WI38 (cell line): Measurements from ENCODE around the gene EPM2A.

Source experiments
- H3K4me3 ChIP-seq: 2 replicates; pipeline ENCODE4 v1.5.1; 2011; ENCODE audit warnings: low read depth, mild to moderate bottlenecking, control low read depth, low read length
- TF ChIP-seq, protein P1 (sequence below): IDR thresholded peaks from 2 replicates; pipeline ENCODE4 v1.5.1; 2012; ENCODE audit warnings: low read depth, mild to moderate bottlenecking, control low read depth, low read length

Gene EPM2A

DNA sequence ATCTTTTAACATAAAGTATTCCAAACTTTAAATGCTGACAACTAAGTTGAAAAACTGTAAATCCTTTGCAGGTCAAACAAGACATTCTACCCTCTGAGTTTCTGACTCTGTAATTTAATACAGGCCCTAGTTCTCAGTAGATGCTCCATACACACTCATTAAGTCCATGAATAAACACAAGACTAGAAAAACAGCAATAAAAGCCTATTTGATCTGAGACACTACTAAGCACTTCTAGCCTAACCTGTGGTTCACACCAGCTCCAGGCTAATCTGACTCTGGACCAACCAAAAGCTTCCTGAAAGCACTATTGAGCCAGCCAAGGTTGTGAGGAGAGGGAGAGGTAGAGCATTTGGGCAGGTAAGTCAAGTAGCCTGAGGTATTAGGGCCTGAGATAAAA lies 103.9 kb downstream of the EPM2A start:
- no peak overlapping the region for H3K4me3 ChIP-seq
- TF ChIP-seq, protein P1, sequence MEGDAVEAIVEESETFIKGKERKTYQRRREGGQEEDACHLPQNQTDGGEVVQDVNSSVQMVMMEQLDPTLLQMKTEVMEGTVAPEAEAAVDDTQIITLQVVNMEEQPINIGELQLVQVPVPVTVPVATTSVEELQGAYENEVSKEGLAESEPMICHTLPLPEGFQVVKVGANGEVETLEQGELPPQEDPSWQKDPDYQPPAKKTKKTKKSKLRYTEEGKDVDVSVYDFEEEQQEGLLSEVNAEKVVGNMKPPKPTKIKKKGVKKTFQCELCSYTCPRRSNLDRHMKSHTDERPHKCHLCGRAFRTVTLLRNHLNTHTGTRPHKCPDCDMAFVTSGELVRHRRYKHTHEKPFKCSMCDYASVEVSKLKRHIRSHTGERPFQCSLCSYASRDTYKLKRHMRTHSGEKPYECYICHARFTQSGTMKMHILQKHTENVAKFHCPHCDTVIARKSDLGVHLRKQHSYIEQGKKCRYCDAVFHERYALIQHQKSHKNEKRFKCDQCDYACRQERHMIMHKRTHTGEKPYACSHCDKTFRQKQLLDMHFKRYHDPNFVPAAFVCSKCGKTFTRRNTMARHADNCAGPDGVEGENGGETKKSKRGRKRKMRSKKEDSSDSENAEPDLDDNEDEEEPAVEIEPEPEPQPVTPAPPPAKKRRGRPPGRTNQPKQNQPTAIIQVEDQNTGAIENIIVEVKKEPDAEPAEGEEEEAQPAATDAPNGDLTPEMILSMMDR, result no peak

DNA sequence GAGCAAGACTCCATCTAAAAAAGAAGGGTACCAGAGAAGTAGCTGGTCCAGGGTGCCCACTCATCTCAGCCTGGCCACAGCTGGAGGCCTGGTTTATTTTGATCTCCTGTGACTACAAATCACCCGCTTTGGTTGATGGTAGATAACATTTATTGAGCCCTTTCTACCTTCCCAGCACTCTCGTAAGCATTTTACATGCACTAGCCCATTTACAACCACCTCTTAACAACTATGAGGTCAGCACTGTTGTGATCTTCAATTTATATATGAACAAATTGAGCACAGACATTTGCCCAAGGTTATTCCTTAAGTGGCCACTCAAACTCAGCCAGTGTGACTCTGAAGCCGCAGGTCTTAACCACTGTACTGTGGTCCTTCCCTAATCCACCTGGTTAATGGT lies 104.7 kb downstream of the EPM2A start:
- TF ChIP-seq, protein P1, result no peak
- no peak overlapping the region for H3K4me3 ChIP-seq

DNA sequence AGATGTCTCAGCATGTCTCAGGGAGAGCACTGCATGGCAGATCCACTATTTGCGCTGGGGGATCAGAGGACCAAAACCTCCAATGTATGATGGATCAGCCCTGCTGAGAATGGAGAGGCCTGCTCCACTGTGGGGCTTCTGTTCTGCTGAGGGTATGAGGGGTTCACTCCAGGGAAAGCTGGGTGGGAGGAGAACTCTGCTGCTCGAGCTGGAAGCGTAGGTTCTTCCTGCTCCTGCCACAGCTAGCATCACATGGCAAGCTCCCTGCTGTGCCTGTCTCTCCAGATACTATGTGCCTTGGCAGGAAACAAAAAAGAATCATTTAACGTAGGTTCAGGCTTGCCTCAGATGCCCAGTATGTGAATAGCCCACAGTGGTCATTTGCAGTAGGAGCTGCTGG lies 105.8 kb downstream of the EPM2A start:
- no peak overlapping the region for H3K4me3 ChIP-seq
- TF ChIP-seq, protein P1, result no peak

DNA sequence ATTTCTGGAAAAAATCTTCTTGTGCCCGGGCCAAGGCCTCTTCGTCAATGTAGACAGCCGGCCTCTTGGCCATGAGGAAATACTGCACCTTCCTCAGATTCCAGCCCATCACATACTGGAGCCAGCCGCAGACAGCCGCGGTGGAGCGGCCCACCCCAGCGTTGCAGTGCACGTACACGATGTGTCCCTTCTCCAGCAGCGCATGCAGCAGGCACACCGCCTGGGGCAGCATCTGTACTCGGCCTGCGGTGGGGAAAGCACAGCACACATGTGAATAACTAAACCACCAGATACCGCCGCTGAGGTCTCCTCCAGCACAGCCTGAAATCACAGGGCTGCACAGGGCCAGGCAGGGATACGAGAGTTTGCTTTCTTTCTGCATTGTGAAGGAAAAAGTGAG lies 107.9 kb downstream of the EPM2A start:
- no peak overlapping the region for H3K4me3 ChIP-seq
- TF ChIP-seq, protein P1, result no peak

DNA sequence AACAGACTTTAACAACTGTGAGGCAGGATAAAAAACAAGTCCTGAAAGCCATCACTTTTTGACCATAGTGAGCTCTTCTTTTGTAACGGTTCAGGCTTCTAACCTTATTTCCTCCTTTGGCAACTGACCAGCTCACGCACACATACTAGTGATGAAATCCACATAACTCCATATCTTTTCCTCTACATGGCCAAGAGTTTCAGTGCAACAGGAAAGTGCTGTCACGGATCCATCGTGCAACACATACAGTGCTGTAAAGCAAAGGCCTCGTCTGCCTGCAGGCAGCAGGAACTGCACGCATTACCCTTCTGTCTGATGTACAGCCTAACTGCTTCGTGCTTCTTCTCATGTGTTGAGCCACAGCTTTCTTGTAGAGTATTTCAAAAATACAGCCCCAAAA lies 108.5 kb downstream of the EPM2A start:
- H3K4me3 ChIP-seq, result no peak overlapping the region
- TF ChIP-seq, protein P1, result no peak

DNA sequence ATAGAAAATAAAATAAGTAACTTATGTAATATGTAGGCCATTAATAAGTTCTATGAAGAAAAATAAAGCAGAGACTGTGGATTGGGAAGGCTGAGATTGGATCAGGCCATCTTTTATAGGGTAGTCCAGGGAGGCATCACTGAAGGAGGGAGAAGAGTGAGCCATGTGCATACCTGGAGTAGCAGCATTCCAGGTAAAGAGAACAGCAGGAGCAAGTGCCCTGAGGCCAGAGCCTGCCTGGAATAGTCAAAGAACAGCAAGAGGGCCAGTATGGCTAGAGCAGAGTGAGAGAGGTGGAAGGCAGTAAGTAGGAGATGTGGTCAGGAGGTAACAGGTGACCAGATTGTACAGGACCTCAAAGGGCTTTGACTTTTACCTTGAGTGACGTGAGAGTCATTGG lies 112.1 kb downstream of the EPM2A start:
- no peak overlapping the region for H3K4me3 ChIP-seq
- TF ChIP-seq, protein P1, result no peak

DNA sequence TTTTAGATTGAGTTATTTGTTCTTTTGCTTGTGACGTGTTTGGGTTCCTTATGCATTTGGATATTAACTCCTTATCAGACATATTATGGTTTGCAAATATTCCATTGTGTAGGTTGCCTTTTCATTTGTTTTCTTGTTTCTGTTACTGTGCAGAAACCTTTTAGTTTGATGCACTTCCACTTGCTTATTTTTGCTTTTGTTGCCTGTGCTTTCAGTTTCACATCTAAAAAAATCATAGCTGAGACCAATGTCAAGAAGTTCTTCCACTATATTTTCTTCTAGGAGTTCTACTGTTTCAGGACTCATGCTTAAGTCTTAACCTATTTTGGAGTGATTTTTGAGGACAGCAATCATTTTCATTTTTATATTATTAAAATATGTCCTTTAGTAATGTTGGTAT lies 113.5 kb downstream of the EPM2A start:
- TF ChIP-seq, protein P1, result no peak
- H3K4me3 ChIP-seq, result no peak overlapping the region
